ENCODE measurements around the gene SIRT2. TPM values are rescaled to one million over a fixed set of nuclear protein-coding genes. Genes with fewer than 3 reads are reported as not detected.
"Not testable (repeated sequence)": the region's sequence is repeated elsewhere in the genome, so short reads cannot be mapped to it uniquely, and the experiment has no call there.

The SIRT2 gene
- total RNA-seq = 28.3 and 28.7 TPM in 2 replicates

DNA sequence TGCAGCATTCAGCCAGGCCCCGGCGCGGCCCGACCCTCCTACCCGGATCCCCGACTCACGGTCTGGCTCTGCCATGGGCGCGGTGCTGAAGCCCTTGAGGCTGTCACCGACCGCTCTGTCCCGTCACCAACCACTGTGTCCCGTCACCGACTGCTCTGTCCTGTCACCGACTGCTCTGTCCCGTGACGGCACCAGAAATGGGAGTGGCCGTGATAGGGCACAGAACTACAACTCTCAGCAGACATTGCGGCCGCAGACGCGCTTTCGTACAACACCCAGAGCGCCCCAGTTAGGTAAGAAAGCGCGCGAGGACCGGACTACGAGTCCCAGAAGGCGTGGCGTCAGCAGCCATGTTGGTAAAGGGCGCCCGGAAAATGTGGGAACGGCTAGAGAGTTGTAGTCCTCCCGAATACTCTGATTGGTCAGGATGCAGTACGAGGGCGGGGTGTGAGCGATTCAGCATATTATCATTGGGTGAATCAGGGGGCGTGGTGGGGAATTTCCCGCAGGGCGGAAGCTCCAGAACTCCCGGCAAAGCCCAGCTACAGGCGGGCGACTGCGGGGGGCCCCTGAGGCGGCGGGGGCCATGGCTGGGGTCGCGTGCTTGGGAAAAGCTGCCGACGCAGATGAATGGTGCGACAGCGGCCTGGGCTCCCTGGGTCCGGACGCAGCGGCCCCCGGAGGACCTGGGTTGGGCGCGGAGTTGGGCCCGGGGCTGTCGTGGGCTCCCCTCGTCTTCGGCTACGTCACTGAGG is at the start of gene SIRT2, which contains the start of gene NFKBIB:
Gene SIRT2 (minus strand): TSS at position 172 of the 755 bp plus-strand sequence. CDS start 97 bp downstream, at position 75.
Gene NFKBIB (plus strand): TSS at position 523 of the 755 bp plus-strand sequence. CDS start 64 bp downstream, at position 587.
- H3K27ac Mint-ChIP-seq = peak within 1 kb of the TSS; percentile 94
- intact Hi-C loops (cut with micrococcal nuclease) = loop anchor here (1.0 kb wide), 8 partner anchors 21 to 564 kb away; partner anchors contain the start of genes ACTN4, CATSPERG, ECH1 and EIF3K

DNA sequence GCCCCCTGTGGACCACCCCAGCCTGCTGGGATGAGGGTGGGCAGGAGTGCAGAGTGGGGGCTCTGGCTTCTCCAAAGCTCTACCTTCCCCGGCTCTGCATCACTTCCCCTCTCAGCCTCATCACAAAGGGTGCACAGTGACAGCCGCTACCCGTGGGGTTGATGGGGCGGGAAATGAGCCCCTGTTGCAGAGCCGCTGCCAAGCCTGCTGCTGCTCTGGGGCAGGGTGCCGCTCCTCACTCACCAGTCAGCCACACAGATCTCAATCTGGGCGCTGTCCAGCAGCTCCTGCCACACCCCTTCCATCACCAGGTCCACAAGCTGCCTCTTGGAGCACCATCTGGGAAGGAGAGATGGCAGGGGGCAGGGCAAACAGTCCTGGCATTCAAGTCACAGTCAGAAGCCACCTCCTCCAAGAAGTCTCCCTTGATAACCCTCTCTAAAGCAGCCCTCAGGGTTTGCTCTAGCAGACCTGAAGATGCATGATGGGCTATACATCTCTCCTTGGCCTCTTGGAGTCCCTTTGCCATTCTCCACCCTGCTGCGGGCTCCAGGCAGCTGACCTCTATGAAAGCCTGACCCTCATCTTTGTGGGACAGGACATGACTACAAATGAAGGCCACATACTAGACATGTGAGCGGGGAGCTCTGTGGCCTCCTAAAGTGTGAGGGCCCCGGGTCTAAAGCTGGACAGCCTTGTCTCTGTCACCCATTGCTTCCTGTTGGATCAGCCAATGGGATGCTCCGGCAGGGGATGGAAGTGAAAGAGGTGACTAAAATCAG is 47.0 kb upstream of the SIRT2 start:
- intact Hi-C loops (cut with micrococcal nuclease) = no loop called here
- peaks cover 14% of the 10 kb centered on the region for H3K27me3 Mint-ChIP-seq (ENCODE audit: insufficient read depth)
- no peak overlapping the region for H3K27ac Mint-ChIP-seq
- H3K4me3 Mint-ChIP-seq = no peak overlapping the region
- no peak for DNase-seq (ENCODE audit: low spot score)
- H3K36me3 Mint-ChIP-seq (ENCODE audit: low read depth) = no peaks in the 10 kb centered on the region
- H3K9me3 Mint-ChIP-seq = no peaks in the 10 kb centered on the region
- H3K4me1 Mint-ChIP-seq (ENCODE audit: low read depth) = peaks cover 4% of the 10 kb centered on the region

More for the DNA sequence above, at the start of gene SIRT2, which contains the start of gene NFKBIB:
- peak; percentile 100 for DNase-seq (ENCODE audit: low spot score)
- peaks cover 15% of the 10 kb centered on the region for H3K36me3 Mint-ChIP-seq (ENCODE audit: low read depth)
- H3K4me3 Mint-ChIP-seq = peak within 1 kb of the TSS; percentile 93
- H3K4me1 Mint-ChIP-seq (ENCODE audit: low read depth) = peaks cover 42% of the 10 kb centered on the region
- H3K27me3 Mint-ChIP-seq (ENCODE audit: insufficient read depth) = no peaks in the 10 kb centered on the region
- no peaks in the 10 kb centered on the region for H3K9me3 Mint-ChIP-seq

- no peak overlapping the region for H3K27ac Mint-ChIP-seq
- DNase-seq (ENCODE audit: low spot score) = no peak
- peaks cover 10% of the 10 kb centered on the region for H3K4me1 Mint-ChIP-seq (ENCODE audit: low read depth)
- intact Hi-C loops (cut with micrococcal nuclease) = no loop called here
- H3K36me3 Mint-ChIP-seq (ENCODE audit: low read depth) = peaks cover 1% of the 10 kb centered on the region
- H3K9me3 Mint-ChIP-seq = no peaks in the 10 kb centered on the region
- no peak overlapping the region for H3K4me3 Mint-ChIP-seq
- H3K27me3 Mint-ChIP-seq (ENCODE audit: insufficient read depth) = peaks cover 12% of the 10 kb centered on the region
Observed at GRCh38 chr19:38945562-38946228, 46.3 kb upstream of the SIRT2 start.

DNA sequence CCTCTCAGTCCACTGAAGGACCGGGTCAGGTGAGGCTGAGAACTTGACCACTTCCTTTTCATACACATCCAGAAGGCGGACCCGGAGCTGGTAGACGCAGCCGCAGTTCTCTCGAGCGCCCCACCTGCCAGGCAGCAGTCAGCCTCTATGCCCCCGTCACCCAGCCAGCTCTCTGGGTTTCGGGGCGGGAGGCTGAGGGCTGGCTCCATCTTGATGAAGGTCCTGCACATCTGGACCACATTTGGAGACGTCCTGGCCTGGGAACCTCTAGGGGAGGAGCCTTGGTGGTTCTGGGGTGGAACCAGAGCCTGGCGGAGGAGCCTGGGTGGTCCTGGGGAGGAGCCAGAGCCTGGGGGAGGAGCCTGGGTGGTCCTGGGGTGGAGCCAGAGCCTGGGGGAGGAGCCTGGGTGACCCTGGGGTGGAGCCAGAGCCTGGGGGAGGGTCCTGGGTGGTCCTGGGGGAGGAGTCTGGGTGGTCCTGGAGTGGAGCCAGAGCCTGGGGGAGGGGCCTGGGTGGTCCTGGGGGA is 45.6 kb upstream of the SIRT2 start:
- intact Hi-C loops (cut with micrococcal nuclease) = no loop called here
- H3K9me3 Mint-ChIP-seq = no peaks in the 10 kb centered on the region
- peaks cover 1% of the 10 kb centered on the region for H3K36me3 Mint-ChIP-seq (ENCODE audit: low read depth)
- no peak overlapping the region for H3K4me3 Mint-ChIP-seq
- H3K27ac Mint-ChIP-seq = no peak overlapping the region
- peaks cover 13% of the 10 kb centered on the region for H3K27me3 Mint-ChIP-seq (ENCODE audit: insufficient read depth)
- H3K4me1 Mint-ChIP-seq (ENCODE audit: low read depth) = peaks cover 10% of the 10 kb centered on the region
- DNase-seq (ENCODE audit: low spot score) = no peak

DNA sequence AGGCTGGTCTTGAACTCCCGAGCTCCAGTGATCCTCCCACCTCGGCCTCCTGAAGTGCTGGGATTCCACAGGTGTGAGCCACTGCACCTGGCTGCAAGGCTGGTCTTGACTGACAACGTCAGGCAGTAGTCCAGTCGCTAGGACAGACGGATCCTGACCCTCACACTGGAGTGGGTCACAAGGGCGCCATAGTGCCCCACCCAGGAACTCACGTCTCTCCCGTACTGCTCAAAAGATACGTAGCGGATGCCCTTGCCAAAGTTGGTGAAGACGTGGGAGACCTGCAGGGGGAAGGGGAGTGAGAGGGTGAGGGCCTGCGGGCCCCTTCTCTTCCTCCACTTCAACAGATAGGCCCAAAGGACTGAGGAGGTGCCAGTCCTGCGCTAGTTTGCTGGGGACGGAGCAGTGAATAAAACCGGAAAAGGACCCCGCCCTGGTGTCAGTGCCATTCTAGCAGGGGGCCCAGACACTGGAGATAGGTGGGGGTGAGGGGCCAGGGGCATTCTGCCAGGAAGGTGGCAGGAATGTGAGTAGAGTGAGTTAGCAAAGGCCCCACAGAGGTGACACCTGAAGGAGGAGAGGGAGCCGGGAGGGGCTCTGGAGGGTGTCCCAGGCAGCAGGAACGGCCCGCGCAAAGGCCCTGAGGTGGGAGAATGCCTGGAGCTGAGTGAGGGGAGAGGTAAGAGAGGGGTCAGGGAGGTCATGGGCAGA is 43.2 kb upstream of the SIRT2 start:
- Mint-ChIP-seq H3K9me3 (no peaks in the 10 kb centered on the region), H3K4me3 (no peak overlapping the region), H3K4me1 (ENCODE audit: low read depth) (peaks cover 10% of the 10 kb centered on the region), H3K27ac (no peak overlapping the region), H3K27me3 (ENCODE audit: insufficient read depth) (peaks cover 9% of the 10 kb centered on the region), H3K36me3 (ENCODE audit: low read depth) (peaks cover 1% of the 10 kb centered on the region)
- intact Hi-C loops (cut with micrococcal nuclease) = no loop called here
- DNase-seq (ENCODE audit: low spot score) = no peak

DNA sequence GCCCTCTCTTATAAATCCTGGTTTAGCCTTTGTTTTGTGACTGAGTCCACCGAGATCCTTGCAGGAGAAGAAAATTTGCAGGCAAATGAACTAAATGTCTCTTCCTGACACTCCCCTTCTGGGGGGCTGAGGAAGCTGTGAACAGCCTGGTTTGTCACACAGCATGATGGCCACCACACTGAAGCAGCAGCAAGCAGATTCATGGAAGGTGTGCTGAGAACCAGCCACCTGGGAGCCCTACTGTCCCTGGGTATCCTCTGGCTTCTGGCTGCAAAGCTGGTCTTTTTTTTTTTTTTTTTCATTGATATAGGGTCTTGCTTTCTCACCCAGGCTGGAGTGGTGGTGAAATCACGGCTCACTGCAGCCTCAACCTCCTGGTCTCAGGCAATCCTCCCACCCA is 42.6 kb upstream of the SIRT2 start:
- no peak overlapping the region for H3K27ac Mint-ChIP-seq
- no peaks in the 10 kb centered on the region for H3K9me3 Mint-ChIP-seq
- H3K4me3 Mint-ChIP-seq = no peak overlapping the region
- peaks cover 10% of the 10 kb centered on the region for H3K4me1 Mint-ChIP-seq (ENCODE audit: low read depth)
- no peak for DNase-seq (ENCODE audit: low spot score)
- H3K36me3 Mint-ChIP-seq (ENCODE audit: low read depth) = peaks cover 1% of the 10 kb centered on the region
- peaks cover 9% of the 10 kb centered on the region for H3K27me3 Mint-ChIP-seq (ENCODE audit: insufficient read depth)
- intact Hi-C loops (cut with micrococcal nuclease) = no loop called here

DNA sequence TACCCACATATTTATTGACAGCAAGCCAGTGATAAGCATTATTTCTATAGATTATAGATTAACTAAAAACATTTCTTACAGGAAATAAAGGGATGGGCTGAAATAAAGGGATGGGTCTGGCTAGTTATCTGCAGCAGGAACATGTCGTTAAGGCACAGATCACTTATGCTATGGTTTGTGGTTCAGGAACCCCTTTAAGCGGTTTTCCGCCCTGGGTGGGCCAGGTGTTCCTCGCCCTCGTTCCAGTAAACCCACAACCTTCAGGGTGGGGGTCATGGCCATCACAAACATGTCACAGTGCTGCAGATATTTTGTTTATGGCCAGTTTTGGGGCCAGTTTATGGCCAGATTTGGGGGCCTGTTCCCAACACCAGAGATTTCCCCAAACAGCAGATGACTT is 42.0 kb upstream of the SIRT2 start:
- H3K27me3 Mint-ChIP-seq (ENCODE audit: insufficient read depth); intact Hi-C loops (cut with micrococcal nuclease); H3K27ac Mint-ChIP-seq; H3K9me3 Mint-ChIP-seq; H3K4me3 Mint-ChIP-seq; DNase-seq (ENCODE audit: low spot score); H3K36me3 Mint-ChIP-seq (ENCODE audit: low read depth): not testable (repeated sequence)
- peaks cover 10% of the 10 kb centered on the region for H3K4me1 Mint-ChIP-seq (ENCODE audit: low read depth)

DNA sequence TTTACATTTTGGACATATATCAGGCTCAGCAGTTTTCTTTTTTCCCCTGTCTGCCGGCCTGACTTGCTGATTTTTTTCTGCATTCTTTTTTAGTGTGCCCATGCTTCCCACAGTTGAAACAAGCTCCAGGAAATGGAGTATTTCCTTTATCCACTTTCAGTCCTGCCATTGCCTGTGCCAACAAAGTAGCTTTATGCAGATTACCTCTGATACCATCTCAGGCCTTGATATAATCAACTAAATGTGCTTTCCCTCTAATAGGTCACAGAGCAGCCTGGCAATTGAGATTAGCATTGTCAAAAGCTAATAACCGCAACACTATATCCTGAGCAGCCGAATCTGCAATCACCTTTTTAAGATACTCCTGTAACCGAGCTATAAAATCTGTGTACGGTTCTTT is 40.5 kb upstream of the SIRT2 start:
- intact Hi-C loops (cut with micrococcal nuclease) = no loop called here
- peaks cover 12% of the 10 kb centered on the region for H3K36me3 Mint-ChIP-seq (ENCODE audit: low read depth)
- no peak overlapping the region for H3K4me3 Mint-ChIP-seq
- peaks cover 10% of the 10 kb centered on the region for H3K4me1 Mint-ChIP-seq (ENCODE audit: low read depth)
- H3K27ac Mint-ChIP-seq = no peak overlapping the region
- DNase-seq (ENCODE audit: low spot score) = no peak
- no peaks in the 10 kb centered on the region for H3K9me3 Mint-ChIP-seq
- H3K27me3 Mint-ChIP-seq (ENCODE audit: insufficient read depth) = peaks cover 9% of the 10 kb centered on the region

- no peak for DNase-seq (ENCODE audit: low spot score)
- H3K4me1 Mint-ChIP-seq (ENCODE audit: low read depth) = peaks cover 26% of the 10 kb centered on the region
- peaks cover 34% of the 10 kb centered on the region for H3K36me3 Mint-ChIP-seq (ENCODE audit: low read depth)
- H3K27me3 Mint-ChIP-seq (ENCODE audit: insufficient read depth) = no peaks in the 10 kb centered on the region
- no peak overlapping the region for H3K4me3 Mint-ChIP-seq
- intact Hi-C loops (cut with micrococcal nuclease) = no loop called here
- no peaks in the 10 kb centered on the region for H3K9me3 Mint-ChIP-seq
- no peak overlapping the region for H3K27ac Mint-ChIP-seq
Observed at GRCh38 chr19:38933544-38933943, 34.1 kb upstream of the SIRT2 start.

DNA sequence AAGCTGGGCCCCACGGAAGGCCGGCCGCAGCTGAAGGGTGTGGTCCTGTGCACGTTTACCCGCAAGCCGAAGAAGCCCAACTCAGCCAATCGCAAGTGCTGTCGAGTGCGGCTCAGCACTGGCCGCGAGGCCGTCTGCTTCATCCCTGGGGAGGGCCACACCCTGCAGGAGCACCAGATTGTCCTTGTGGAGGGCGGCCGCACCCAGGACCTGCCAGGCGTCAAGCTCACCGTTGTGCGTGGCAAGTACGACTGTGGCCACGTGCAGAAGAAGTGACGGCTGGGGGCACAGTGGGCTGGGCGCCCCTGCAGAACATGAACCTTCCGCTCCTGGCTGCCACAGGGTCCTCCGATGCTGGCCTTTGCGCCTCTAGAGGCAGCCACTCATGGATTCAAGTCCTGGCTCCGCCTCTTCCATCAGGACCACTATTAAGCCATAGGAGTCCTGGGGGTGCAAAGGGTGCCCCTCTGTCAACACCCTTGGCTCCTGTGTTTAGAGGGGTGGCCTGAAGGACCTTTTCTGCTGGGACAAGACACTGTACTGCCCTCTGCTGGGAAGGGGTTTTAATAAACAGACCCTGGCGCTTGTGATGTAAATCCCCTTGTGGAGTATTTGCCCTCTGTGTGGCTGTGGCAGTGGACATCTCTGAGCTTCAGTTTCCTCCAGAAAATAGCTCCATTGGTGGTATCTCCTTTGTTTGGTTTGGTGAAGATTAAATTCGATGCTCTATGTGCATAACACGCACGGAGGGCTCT is 33.2 kb upstream of the SIRT2 start:
- intact Hi-C loops (cut with micrococcal nuclease) = no loop called here
- Mint-ChIP-seq H3K27me3 (ENCODE audit: insufficient read depth) (no peaks in the 10 kb centered on the region), H3K36me3 (ENCODE audit: low read depth) (peaks cover 34% of the 10 kb centered on the region), H3K9me3 (no peaks in the 10 kb centered on the region), H3K4me1 (ENCODE audit: low read depth) (peaks cover 28% of the 10 kb centered on the region), H3K4me3 (peak overlapping the region; percentile 67), H3K27ac (no peak overlapping the region)
- peak; percentile 15 for DNase-seq (ENCODE audit: low spot score)

DNA sequence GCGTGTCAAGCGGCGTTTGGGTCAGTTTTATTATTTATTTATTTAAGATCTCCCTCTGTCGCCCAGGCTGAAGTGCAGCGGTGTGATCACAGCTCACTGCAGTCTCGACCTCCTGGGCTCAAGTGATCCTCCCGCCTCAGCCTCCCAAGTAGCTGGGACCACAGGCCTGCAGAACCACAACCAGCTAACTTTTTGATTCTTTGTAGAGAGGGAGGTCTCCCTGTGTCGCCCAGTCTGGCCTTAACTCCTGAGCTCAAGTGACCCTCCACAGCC is 32.0 kb upstream of the SIRT2 start:
- Mint-ChIP-seq H3K27ac (peak overlapping the region; percentile 97), H3K4me3 (peak overlapping the region; percentile 99), H3K4me1 (ENCODE audit: low read depth) (peaks cover 28% of the 10 kb centered on the region), H3K27me3 (ENCODE audit: insufficient read depth) (no peaks in the 10 kb centered on the region), H3K36me3 (ENCODE audit: low read depth) (peaks cover 34% of the 10 kb centered on the region), H3K9me3 (no peaks in the 10 kb centered on the region)
- intact Hi-C loops (cut with micrococcal nuclease) = loop anchor here (1.0 to 2.0 kb wide), 3 partner anchors 18 to 387 kb away; no protein-coding TSS in a partner anchor
- DNase-seq (ENCODE audit: low spot score) = no peak

Data from activated T-helper 1 cell treated with anti-CD3 and anti-CD28 coated beads, Interleukin-12 subunit alpha, Interleukin-12 subunit beta, Interleukin-2, Interleukin-4 antibody, amounts not matched to agents 30 ng/mL and 10 ng/mL and 1 ng/mL, durations not matched to agents 14 hours and 24 hours and 36 hours (primary cell).